Measurements from ENCODE around the gene C10orf67.
"Not testable (repeated sequence)": the region's sequence is repeated elsewhere in the genome, so short reads cannot be mapped to it uniquely, and the experiment has no call there.

Gene C10orf67

DNA sequence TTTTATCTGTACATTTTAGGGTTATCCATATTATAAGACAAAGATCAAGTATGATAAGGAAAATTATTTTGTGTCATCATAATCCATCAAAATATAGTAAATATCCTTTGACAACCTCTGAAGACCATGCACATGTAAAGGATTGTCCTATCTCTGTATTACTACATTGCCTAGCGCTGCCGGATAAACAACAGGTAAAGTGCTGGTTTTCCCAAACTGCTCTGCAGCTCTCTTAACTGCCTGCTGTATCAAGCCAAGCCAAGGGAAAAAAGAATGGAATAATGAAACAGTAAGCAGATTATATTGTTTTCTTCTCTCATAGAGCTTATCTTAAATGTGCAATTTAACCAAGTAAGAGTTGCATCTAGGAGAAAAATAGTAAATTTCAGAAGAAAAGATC is 81.7 kb downstream of the C10orf67 start:
- no peak for DNase-seq

DNA sequence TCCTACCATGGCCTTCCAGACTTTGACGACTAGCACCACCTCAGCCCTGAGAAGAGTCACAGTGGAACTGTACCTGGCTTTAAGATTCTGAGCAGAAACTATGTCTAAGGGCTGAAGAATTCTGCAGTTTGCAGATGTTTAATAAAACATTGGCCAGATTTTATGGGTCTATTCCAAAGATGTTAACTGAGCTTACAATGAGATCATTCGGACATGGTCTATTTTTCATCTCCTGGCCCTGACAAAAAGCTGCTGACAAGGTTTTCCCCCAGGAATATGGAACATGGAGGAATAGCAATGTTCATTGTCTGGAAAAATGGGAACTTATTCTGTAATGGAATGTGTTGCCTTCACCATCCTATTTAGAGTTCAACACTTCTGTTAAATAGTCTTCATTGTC is 86.1 kb downstream of the C10orf67 start:
- no peak for DNase-seq

DNA sequence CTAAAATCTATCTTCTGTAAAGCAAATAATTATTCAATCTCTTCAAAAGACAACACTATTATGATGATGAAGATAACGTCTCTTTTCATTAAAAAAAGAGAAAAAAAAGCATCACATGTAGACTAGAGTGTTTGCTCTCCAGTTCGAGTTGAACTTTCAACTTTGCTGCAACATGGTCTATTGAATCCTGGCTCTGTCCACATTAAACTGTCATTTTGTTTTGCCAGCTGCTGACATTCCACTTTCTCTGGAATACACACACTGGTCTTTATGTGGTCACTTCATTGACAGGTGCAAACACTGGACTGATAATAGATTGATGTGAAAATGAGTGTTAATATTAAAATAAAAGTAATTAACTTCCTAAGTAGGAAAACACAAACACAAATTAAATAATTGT is 90.8 kb downstream of the C10orf67 start:
- DNase-seq = no peak

DNA sequence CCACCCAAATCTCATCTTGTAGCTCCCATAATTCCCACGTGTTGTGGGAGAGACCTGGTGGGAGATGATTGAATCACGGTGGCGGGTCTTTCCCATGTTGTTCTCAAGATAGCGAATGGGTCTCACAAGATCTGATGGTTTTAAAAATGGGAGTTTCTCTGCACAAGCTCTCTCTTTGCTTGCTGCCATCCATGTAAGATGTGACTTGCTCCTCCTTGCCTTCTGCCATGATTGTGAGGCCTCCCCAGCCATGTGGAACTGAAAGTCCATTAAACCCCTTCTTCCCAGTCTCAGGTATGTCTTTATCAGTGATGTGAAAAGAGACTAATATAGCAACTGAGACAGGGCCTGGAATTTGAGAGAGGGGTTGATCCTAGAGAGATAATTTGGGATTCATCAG is 91.7 kb downstream of the C10orf67 start:
- DNase-seq = not testable (repeated sequence)

DNA sequence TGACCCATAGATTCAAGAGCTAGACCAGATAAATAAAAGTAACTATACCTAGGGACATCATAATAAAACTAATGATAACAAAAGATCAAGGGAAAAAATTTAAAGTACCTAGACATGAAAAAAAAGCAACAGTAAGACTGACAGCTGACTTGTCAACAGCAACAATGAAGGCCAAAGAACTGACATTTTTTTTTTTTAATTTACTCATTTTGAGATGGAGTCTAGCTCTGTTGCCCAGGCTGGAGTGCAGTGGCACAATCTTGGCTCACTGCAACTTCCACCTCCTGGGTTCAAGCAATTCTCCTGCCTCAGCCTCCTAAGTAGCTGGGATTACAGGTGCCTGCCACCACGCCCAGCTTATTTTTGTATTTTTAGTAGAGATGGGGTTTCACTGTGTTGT is 102.8 kb downstream of the C10orf67 start:
- not testable (repeated sequence) for DNase-seq

DNA sequence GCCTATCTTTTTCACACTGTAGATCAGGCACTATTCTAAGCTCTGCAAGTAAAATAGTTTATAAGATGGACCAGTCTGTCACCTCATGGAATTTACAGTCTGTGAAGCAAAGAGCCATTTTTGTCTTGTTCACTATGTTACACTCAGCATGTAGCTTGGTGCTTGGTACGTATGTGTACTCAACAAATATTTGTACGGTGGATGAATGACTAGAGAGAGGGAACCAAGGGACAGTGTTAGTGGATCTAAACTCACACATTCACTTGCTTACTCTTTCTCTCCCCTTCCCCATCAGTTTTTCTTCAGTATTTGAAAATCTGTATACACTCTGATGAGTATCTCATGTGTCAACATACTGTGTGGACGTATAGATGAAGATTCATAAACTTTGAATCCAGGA is 106.6 kb downstream of the C10orf67 start:
- DNase-seq = no peak

DNA sequence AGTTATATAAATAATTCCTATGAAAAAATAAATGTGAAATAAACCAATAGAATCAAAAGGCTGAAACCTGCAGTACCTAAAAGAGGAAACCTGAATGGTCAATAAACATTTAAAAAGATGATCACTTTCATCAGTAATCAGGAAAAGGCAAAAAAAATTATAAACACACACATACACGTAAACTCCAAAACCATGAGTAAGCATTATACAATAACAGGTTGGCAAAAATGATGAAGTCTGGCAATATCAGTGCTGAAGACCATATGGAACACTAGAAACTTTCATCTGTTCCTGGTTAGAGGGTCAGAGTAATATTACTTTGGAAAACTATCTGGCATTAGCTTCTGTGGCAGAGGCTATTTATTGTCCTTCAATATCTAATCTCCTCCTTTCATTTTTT is 114.0 kb downstream of the C10orf67 start:
- DNase-seq = no peak

DNA sequence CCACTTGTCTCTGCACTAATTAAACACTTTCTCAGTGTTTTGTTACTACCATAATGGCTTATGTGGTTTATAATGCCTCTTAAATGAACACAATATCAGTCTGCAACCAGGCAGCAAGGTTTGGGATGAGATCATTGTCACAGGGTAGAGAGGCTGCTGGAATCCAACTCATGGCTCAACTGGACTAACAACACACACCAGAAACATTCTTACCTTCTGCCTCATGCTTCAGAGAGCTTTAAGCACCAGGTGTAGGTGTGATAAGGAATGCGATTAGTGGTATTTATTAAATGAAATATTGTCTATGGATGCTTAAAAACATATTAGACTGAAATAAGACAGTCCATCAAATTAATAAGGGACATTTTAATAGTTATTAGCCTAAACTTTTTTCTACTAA is 127.1 kb downstream of the C10orf67 start:
- no peak for DNase-seq

DNA sequence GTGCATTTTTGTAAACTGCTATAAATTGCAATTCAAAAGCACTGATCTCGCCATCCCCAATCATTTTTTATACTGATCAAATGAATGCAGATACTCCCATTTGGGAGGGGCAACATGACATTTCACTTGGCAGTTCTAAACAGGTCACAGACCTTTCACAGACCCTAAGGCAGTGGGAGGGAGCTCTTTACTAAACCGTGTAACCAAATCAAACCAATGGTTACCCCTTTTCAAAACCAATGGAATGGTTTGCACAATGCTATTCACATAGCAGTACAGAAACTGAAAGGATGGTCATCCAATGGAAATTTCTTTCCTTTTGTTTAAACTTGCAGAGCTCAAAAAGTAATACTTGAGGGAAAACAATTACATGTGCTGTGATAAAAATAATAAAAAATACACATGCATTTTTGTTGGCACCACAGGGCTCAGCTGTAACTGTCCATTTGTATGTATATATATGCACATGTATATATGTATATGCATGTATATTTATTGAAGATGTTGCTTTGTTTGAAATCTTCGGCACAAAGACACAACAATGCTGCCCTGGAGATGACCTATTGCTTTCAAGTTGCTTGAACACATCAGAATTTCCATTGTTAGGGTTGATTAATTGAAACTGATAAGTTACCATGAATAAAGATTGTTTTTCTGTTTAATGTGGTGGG is 138.5 kb downstream of the C10orf67 start:
- no peak for DNase-seq

DNA sequence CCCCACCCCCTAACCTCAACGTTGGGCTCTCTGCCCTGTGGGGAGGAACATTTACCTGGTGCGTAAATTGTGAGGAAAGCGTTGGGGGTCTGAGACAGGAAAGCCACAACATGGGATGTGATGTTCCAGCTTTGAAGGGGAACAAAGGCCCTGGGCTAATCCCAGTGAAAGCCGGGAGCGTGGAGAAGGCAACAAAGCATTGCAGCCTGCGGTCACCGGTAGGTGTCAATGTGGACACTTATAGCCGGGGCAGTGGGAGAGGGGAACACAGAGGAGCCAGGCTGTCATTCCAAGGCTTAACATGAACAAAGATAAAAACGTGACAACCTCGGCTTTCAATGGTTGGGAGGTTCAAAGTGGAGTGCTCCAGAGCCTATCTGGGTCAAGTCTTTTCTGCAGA is 139.8 kb downstream of the C10orf67 start:
- no peak for DNase-seq

DNA sequence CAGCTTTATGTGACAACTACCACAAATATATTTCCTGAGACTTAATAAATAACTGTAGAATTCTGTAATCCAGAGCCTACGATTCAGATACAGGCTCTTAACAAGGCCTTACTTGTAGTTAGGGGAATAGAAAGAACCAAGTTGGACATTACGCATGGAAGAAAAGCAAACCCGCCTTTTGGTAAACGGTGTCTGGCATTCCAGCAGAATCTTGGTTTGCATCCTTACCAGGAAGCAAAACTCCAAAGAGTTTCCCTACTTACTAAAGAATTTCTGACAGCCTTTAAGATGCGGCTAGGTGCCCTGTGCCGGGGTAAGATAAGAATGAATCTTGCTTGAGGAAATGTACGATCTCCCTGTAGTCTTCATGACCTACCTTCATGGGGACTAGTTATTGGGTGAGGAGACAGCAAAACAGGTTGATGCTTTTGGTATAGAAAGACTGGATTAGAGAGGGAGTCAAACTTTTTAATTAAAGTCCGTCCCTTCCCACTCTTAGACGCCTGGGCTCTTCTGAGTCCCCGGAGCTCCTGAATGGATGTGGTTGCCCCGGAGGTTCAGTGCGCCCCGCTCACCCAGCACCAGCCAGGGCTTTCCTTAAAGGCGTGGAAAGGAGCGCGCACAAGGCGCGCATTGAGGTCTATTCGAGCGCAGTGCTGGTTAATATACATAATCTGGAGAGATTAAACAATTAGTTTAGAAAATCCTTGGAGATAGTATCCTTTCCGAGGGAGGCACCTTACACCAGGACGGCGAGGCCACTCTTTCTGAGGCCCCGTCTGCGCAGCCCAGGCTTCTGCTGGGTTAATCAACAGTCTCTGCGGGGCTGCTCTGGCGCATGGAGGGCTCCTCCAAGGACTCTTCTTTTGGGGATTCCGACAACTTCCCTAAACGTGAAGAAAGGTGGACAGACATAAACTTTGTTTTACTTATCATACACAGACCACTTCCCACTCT is 140.9 kb downstream of the C10orf67 start:
- no peak for DNase-seq

DNA sequence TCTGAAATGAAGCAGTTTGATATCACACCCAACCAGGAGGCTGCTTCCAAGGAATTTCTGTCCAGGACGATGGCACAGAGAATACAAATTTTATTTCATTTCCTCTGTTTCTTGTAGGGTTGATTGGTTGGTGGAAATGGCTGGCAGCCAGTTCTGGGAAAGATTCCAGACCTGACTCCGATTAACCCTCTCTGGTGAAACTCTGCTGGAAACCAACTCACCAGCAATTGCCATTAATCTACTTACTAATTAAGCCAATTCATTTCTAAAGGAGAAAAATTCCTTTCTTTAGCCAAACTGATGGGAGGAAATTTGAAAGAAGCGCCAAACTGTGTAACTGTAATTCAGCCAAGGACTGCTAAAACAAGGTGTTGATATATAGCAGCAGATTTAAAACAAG is 141.8 kb downstream of the C10orf67 start:
- DNase-seq = no peak

DNA sequence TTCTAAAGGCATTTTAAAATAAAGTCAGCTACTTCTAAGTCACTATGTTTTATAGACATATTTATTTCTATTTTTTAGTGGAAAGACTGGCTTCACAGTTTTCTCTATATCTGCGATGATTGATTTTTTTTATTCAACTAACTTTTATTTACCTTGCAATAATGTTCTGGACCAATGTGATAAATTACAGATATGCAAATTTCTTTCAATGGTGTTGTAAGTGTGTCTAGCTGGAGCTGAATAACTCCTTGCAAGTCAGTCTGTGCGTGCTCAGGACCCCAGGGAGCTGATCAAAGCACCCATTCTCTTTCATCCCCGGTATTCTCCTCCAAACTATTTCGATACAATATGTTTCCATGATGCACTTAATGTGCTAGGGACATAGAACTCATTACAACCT is 142.8 kb downstream of the C10orf67 start:
- DNase-seq = no peak

DNA sequence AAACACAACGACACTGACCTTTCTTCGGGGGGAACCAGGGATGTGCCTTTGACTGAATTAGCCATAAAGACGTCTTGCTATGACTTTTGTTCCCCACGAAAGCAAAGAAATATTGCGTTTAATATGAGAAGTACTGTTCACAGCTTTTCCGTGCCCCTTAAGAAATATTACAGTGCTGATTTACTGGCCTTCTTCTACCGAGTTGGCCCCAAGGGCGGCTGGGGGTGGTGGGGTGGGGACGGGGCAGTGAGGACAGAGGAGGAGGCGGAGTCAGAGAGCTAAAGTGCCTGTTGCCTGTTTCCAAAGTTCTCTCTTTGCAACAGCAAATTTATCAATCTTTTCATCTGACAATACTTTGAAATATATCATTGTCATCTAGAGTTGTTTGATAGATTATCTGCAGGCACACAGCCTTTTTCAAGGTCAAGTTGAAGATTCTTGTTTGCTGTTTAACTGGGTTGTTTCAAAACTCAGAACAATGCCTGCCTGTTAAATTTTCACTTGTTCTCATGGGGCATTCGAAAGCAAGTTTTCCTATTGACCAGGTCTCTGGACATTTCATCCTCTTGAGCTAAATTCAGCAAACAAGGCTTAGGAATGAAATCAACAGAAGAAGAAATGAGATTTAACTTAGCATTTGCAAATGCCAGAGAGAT is 143.5 kb downstream of the C10orf67 start:
- no peak for DNase-seq

DNA sequence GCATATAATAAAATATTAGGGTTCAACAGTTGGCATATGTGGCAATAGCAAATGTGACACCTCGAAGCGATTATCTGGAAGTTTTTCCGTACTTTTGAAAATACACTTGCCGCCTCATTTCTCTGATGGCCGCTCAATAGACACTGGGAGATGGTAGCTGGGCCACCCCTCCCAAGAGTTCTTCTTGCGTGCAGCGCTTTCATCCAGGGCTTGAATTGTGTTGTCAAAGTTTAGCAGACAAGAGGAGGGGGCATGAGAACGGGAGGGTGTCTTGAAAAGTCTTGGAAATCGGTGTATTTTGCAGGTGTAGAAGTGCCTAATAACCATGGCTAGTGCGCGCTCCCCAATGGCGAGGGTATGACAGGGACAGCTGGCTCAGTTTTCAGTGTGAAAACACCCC is 144.0 kb downstream of the C10orf67 start:
- DNase-seq = no peak

DNA sequence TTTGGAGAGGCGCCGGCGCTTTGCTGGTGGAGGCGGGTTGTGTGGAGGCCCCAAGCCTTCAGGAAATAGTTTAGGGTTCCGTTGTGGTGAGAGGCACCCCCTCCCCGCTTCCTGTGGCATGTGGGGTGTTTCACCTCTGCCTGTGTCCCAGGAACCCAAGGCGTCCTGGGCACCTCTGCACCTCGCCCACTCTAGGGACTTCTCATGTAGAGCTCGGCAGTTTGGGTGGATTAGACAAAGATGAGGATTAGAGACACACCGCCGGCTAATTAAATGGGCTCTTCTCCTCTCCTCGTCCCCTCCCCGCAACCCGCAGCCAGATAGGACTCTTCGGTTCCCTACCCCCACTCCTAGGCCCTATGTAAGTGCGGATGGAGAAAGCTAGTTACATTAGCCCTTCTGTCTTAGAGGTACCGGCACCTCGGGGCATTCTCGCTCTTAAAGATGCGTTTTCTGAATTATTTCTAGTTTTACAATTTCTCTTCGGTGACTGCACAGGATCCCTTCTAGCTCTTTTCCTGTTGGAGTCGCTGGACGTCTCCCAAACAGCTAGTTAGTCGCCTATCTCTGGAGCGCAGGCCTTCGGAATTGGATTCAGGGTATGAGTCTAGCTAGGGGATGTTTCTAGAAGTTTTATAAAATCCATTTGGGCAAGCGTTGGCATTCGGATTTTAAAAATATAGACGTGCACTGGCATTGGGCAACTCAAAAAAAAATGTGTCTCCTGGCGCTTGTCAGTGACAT is 144.7 kb downstream of the C10orf67 start:
- no peak for DNase-seq

DNA sequence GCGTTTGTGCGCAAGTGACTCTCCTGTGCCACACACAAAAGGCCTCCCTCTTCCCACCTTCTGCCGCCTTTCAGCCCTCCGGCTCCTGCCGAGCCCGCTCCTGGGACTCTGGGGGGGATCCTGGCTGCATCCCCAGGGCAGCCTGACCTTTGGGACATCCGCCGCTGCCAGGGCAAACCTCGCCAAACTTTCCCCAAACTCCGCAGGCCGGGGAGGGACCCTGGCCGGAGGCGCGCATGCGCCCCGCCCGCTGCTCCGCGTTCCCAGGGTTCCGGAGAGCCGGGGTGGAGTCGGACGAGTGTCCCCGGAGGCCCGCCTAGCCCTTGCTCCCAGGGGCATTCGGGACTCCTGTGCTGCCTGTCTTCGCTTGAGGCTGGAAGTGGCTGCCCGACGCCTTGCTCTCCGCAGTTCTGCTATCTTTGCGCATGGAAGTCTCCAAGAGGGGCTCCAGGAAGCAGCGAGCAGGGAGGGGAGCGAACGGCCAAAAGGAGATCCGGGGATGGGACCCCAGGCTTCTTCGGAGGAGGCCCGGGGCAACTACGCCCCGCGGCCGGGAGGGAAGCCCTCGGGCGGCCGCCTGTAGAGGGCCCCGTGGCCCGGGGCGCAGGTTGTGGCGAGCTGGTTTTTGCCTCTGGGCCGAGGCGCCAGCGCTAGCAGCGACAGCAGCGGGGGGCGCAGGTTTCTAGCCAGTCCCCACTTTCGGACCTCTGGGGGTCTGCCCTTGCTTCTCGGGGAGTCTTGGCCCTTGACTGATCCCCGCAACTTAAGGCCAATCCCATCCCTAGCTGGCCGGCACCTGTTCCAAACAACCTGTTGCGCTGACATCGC is 145.4 kb downstream of the C10orf67 start:
- DNase-seq = no peak

DNA sequence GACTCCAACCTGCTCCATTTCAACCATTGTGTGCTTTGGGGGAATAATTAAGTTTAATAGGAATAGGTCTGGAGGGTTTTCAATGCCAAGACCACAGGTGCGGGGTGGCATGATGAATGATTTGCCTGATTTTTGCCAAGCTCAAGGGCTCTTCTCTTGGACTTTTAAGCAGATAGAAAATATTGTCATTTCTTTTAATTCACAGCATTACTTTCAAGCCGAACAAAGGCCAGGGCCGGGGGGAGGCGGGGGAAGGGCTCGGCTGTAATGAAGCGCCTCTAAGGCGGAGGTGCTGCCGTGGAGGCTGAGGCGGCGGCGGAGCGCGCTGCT is 146.0 kb downstream of the C10orf67 start:
- DNase-seq = no peak

DNA sequence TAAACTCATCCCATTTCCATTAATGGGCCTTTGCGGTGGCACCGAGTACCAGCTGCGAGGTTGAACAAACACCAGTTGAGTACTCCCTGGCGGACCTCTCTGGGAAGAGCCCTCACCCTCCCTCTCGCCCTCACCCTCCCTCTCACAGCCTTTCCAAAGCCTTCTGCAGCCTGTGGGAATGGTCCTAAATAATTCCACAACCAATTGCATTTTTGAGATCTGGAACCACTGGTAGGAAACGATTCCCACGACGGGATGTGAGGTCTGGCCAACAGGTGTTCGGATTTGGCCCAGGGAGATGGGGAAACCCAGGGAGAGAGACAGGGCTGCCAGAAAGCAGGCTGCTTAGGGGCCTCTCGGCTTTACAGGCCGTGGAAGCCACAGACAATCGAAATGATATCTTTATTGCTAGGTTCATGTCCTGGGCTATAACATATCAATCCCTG is 147.2 kb downstream of the C10orf67 start:
- no peak for DNase-seq

DNA sequence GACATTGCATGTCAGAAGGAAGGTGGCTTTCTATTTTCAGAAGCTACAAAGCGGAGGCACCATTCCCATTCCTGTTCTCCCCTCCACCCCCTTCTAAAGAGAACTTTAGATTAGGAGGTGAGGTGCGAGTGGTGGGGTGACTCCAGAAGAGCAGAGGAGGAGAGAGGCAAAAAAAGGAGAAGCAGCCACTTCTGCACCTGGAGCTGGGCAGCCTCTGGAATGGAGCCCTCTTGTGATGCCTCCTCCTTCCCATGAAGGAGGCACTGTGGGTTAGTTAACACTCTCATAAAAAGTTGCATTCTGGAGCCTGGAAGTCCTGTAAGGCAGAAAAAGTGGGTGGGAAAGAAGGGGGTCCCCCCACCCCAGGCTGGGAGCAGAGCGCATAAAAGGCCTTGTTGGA is 147.7 kb downstream of the C10orf67 start:
- DNase-seq = no peak

DNA sequence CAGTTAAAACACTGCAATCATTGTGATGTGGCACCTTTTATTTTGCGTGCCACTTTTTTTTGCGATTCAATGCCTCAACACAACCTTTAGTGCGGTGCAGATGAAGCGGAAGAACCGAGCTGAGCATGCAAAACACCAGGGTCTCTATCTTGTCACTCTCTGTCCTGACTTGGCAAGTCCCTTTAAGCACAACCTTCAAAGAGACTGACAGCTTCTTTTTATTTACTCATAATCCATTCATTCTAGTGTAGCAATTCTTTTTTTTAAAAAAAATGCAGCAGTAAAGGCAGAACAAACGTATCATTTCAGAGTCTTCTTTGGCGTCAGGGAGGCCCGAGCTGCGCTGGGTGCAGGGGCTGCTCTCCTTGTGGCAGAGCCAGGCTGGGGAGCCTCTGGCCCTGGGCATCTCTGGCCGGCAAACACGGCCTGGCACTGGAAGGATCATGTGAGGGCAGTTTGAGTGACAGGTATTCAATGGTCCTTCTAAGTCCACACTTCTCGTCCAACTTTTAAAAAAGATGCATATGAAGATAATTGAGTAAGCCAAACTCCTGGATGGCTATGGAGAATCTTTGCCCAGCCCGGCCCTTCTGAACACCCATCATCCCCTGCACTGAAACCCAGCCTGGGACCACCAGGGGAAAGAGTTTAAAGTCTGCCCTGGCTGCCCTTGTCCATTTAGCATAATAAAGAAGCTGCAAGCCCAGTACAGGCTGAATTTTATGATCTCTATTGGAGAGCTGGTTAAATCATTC is 148.6 kb downstream of the C10orf67 start:
- DNase-seq = no peak
